CD14-positive monocyte (primary cell): ENCODE data around the gene FHIT. TPM values are rescaled to one million over a fixed set of nuclear protein-coding genes. Genes with fewer than 3 reads are reported as not detected.

ENCODE experiments used
- DNase-seq, 3 donors: peaks; one replicate each; pipeline ENCODE4 v3.0.0-alpha.2; 2011 to 2022
- H2AFZ ChIP-seq: 2 replicates; pipeline ENCODE4 v1.6.0; 2012; ENCODE audit warnings: mild to moderate bottlenecking, low read depth, low read length, inconsistent platforms; ENCODE audit not compliant: insufficient read depth, poor library complexity, severe bottlenecking
- H3K27ac ChIP-seq, 2 donors: 1 replicate in 1 of 2; 2 replicates in 1 of 2; pipeline ENCODE4 v1.5.1; 2012 to 2013; ENCODE audit warnings: low read length in 2 of 2, control low read depth in 1 of 2, inconsistent platforms in 1 of 2, low read depth in 1 of 2, mild to moderate bottlenecking in 1 of 2
- H3K27me3 ChIP-seq, 2 donors: one replicate each; pipeline versions ENCODE4 v1.6.0 to v1.6.1; 2011 to 2013; ENCODE audit warnings: low read length in 2 of 2; ENCODE audit not compliant: control insufficient read depth in 2 of 2, insufficient read depth in 2 of 2
- H3K36me3 ChIP-seq, 2 donors: replicated peaks in 1 of 2; 1 replicate in 1 of 2; 2 replicates in 1 of 2; pipeline versions ENCODE4 v1.5.1 to v1.6.1; 2012 to 2013; ENCODE audit warnings: low read length in 2 of 2, control low read depth in 1 of 2, inconsistent platforms in 1 of 2, mild to moderate bottlenecking in 1 of 2; ENCODE audit not compliant: insufficient read depth in 2 of 2, control insufficient read depth in 1 of 2
- H3K4me1 ChIP-seq, 2 donors: 1 replicate in 1 of 2; 2 replicates in 1 of 2; pipeline versions ENCODE4 v1.5.1 to v1.6.1; 2012 to 2013; ENCODE audit warnings: low read length in 2 of 2, control low read depth in 1 of 2, inconsistent platforms in 1 of 2, mild to moderate bottlenecking in 1 of 2, moderate library complexity in 1 of 2; ENCODE audit not compliant: insufficient read depth in 2 of 2, control insufficient read depth in 1 of 2
- H3K4me2 ChIP-seq: replicated peaks from 2 replicates; pipeline ENCODE3; 2012; ENCODE audit warnings: low read length, moderate library complexity, mild to moderate bottlenecking; ENCODE audit not compliant: poor library complexity, severe bottlenecking; ENCODE audit errors: extremely low read depth
- H3K4me3 ChIP-seq, 3 experiments: fragments of 200-600 bp in 1 of 3; sonication (generic) in 1 of 3; replicated peaks in 1 of 3; 1 replicate in 2 of 3; 2 replicates in 1 of 3; pipeline ENCODE4 v1.5.1; 2011 to 2013; ENCODE audit warnings: low read length in 3 of 3, mild to moderate bottlenecking in 3 of 3, control low read depth in 2 of 3, low read depth in 2 of 3, inconsistent platforms in 1 of 3, moderate library complexity in 1 of 3
- H3K79me2 ChIP-seq: 2 replicates; pipeline ENCODE4 v1.6.0; 2012; ENCODE audit warnings: mild to moderate bottlenecking, control low read depth, inconsistent platforms, low read length, moderate library complexity; ENCODE audit not compliant: insufficient read depth
- H3K9ac ChIP-seq: 2 replicates; pipeline ENCODE4 v1.6.0; 2017; ENCODE audit warnings: low read length, mild to moderate bottlenecking; ENCODE audit not compliant: insufficient read depth, poor library complexity, severe bottlenecking
- H3K9me3 ChIP-seq, 2 donors: replicated peaks in 1 of 2; 1 replicate in 1 of 2; 2 replicates in 1 of 2; pipeline versions ENCODE4 v1.5.1 to v1.6.1; 2012 to 2013; ENCODE audit warnings: low read length in 2 of 2, control low read depth in 1 of 2; ENCODE audit not compliant: control insufficient read depth in 1 of 2, insufficient read depth in 1 of 2
- H4K20me1 ChIP-seq: 2 replicates; pipeline ENCODE4 v1.6.0; 2012; ENCODE audit warnings: mild to moderate bottlenecking, low read length, control low read depth, moderate library complexity; ENCODE audit not compliant: insufficient read depth
- H3K27ac Mint-ChIP-seq, 7 donors: one replicate each; pipeline ENCODE4 v1.8.0; 2020; ENCODE audit warnings: mild to moderate bottlenecking in 7 of 7, mixed read lengths in 7 of 7, moderate library complexity in 6 of 7, inconsistent platforms in 2 of 7
- H3K27me3 Mint-ChIP-seq, 3 donors: one replicate each; pipeline ENCODE4 v1.8.0; 2021 to 2022; ENCODE audit warnings: low read depth in 3 of 3, mild to moderate bottlenecking in 3 of 3, mixed read lengths in 3 of 3, moderate library complexity in 3 of 3, inconsistent platforms in 1 of 3
- H3K36me3 Mint-ChIP-seq, 2 donors: one replicate each; pipeline ENCODE4 v1.8.0; 2020; ENCODE audit warnings: mixed read lengths in 2 of 2, inconsistent platforms in 1 of 2, mild to moderate bottlenecking in 1 of 2
- H3K4me1 Mint-ChIP-seq: one replicate; pipeline ENCODE4 v1.8.0; 2020; ENCODE audit warnings: mild to moderate bottlenecking, mixed read lengths
- H3K4me3 Mint-ChIP-seq, 2 donors: one replicate each; pipeline ENCODE4 v1.8.0; 2020; ENCODE audit warnings: mild to moderate bottlenecking in 2 of 2, mixed read lengths in 2 of 2, moderate library complexity in 1 of 2
- H3K9me3 Mint-ChIP-seq, 7 donors: one replicate each; pipeline ENCODE4 v1.8.0; 2020 to 2022; ENCODE audit warnings: mixed read lengths in 7 of 7, mild to moderate bottlenecking in 6 of 7, moderate library complexity in 6 of 7, inconsistent platforms in 2 of 7
- CTCF ChIP-seq: fragments of 200-600 bp; IDR thresholded peaks from one replicate; pipeline ENCODE4 v1.8.0; 2022; ENCODE audit warnings: antibody characterized with exemption, mild to moderate bottlenecking
- WGBS: methylation state at CpG from one replicate; pipeline ENCODE4 v1.1.5; 2013; ENCODE audit warnings: missing lambda C conversion rate; ENCODE audit not compliant: insufficient coverage; 5-methylcytosine and 5-hydroxymethylcytosine counted together
- intact Hi-C, 2 donors: fragments of 100-400 bp; cut with micrococcal nuclease; formaldehyde crosslinking; loops; one replicate each; pipeline versions ENCODE4 v1.15.0 to v1.15.1; 2023
- polyA plus RNA-seq, 3 donors: library from polyadenylated mRNA; depleted of rRNA in 1 of 3; unstranded in 2 of 3; stranded (reverse) in 1 of 3; fragments of 300-500 nt in 2 of 3; fragments of >200 nt in 1 of 3; fragmentation: Illumina TruSeq in 2 of 3; gene quantifications; 1 replicate in 2 of 3; 2 replicates in 1 of 3; pipeline ENCODE4 v1.2.3, GENCODE V29; 2012 to 2021

The FHIT gene
- polyA plus RNA-seq, 3 donors = 1.7 to 3.4 (median 3.2) TPM

- WGBS = 100% methylated on average over 1 of the region's 3 CpGs
- no peak overlapping the region for H3K27ac ChIP-seq
- no peak overlapping the region for H3K27ac Mint-ChIP-seq
Observed at GRCh38 chr3:59820352-59820934, 1430.8 kb downstream of the FHIT start.

GRCh38 chr3:59818919-59819300, 1432.3 kb downstream of the FHIT start:
- TF ChIP-seq CTCF = no peak
- DNase-seq = no peak
- Mint-ChIP-seq H3K27ac (no peak overlapping the region), H3K4me1 (peaks cover 17% of the 10 kb centered on the region), H3K9me3 (peaks cover 0 to 6% (median 2%) of the 10 kb centered on the region in 7 donors), H3K36me3 (no peaks in the 10 kb centered on the region), H3K4me3 (peak overlapping the region in 1 of 2 donors; percentile 21), H3K27me3 (peaks cover 0 to 1% (median 0%) of the 10 kb centered on the region in 3 donors)
- Histone ChIP-seq H4K20me1 (no peaks in the 10 kb centered on the region), H3K4me2 (no peak overlapping the region), H3K27me3 (no peaks in the 10 kb centered on the region), H3K36me3 (no peaks in the 10 kb centered on the region), H3K27ac (no peak overlapping the region), H3K9ac (no peak overlapping the region), H3K9me3 (no peaks in the 10 kb centered on the region), H3K4me3 (no peak overlapping the region), H3K79me2 (no peaks in the 10 kb centered on the region), H2AFZ (no peak overlapping the region), H3K4me1 (peaks cover 13 to 17% of the 10 kb centered on the region in 2 donors)
- intact Hi-C loops = no loop called here
- WGBS = no CpG with 5 or more reads among the region's 4 CpGs

More at GRCh38 chr3:59820352-59820934, 1430.8 kb downstream of the FHIT start:
- H3K27me3 Mint-ChIP-seq = peaks cover 0 to 3% (median 0%) of the 10 kb centered on the region in 3 donors
- H3K9me3 Mint-ChIP-seq = peaks cover 0 to 6% (median 2%) of the 10 kb centered on the region in 7 donors
- Histone ChIP-seq H3K9me3 (no peaks in the 10 kb centered on the region), H4K20me1 (no peaks in the 10 kb centered on the region), H3K9ac (no peak overlapping the region), H3K79me2 (no peaks in the 10 kb centered on the region), H2AFZ (no peak overlapping the region), H3K4me1 (peaks cover 13 to 17% of the 10 kb centered on the region in 2 donors), H3K4me3 (no peak overlapping the region), H3K36me3 (no peaks in the 10 kb centered on the region), H3K27me3 (no peaks in the 10 kb centered on the region), H3K4me2 (no peak overlapping the region)
- H3K36me3 Mint-ChIP-seq = no peaks in the 10 kb centered on the region
- H3K4me3 Mint-ChIP-seq = no peak overlapping the region
- DNase-seq = no peak
- TF ChIP-seq CTCF = no peak
- intact Hi-C loops = no loop called here
- peaks cover 17% of the 10 kb centered on the region for H3K4me1 Mint-ChIP-seq
